GM12891 (cell line): Measurements from ENCODE around the gene HLA-DOA.

Source experiments
- POLR2A ChIP-seq: IDR thresholded peaks from 2 replicates; pipeline ENCODE4 v1.6.1; 2011; ENCODE audit warnings: low read depth, low read length, control low read depth
- POLR2AphosphoS5 ChIP-seq: IDR thresholded peaks from 2 replicates; pipeline ENCODE4 v1.6.1; 2011; ENCODE audit warnings: low read depth, low read length, control low read depth

- TF ChIP-seq POLR2AphosphoS5 (no peak), POLR2A (no peak)
These were observed 33.5 kb downstream of the HLA-DOA start for GRCh38 chr6:32975886-32976285.
